ENCODE data around the gene METAP2.
"Not testable (repeated sequence)": the region's sequence is repeated elsewhere in the genome, so short reads cannot be mapped to it uniquely, and the experiment has no call there.

Gene METAP2

GRCh38 chr12:95473884-95474659 is at the start of gene METAP2:
TSS of gene METAP2 (plus strand) at chr12:95474152. CDS start at chr12:95474180, 28 bp downstream.
- in situ Hi-C loops (cut with HindIII; ENCODE audit: low pct_unique_long_range_greater_than_20kb, low sequenced_read_pairs): no loop called here
- peak; percentile 88 to 99 for DNase-seq (ENCODE audit: low read depth in 1 of 2, low spot score in 1 of 2)
- TF ChIP-seq JUND (IDR thresholded peaks at IDR 0.05; ENCODE audit: low read depth): no peak

DNA sequence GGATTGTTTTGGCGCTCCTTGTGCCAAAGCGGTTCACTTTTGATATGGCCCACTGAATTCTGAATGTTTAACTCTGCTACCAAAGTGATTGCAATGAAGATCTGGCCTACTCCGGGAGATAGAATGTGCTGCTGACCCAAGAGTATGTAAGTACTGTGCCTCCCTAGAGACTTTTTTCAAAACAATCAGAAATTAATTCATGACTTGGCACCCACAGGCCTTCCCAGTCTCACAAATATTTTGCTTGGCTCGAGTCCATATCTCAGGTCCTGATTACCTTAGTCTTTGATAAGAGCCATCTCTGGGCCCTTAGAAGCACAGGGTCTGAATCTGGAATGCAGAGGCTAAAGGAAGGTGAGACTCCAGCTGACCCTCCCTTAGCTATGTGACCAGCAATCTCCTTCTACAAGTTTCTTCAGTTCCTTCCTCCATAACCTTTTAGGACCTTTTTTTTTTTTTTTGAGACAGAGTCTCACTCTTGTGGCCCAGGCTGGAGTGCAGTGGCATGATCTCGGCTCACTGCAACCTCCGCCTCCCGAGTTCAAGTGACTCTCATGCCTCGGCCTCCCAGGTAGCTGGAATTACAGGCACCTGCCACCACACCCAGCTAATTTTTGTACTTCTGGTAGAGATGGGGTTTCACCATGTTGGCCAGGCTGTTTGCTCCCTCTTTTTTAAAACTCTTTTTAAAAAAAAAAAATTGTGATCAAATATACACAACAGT is 49.5 kb upstream of the METAP2 start:
- TF ChIP-seq JUND (IDR thresholded peaks at IDR 0.05; ENCODE audit: low read depth): no peak
- no peak for DNase-seq (ENCODE audit: low read depth in 1 of 2, low spot score in 1 of 2)
- in situ Hi-C loops (cut with HindIII; ENCODE audit: low pct_unique_long_range_greater_than_20kb, low sequenced_read_pairs): no loop called here

DNA sequence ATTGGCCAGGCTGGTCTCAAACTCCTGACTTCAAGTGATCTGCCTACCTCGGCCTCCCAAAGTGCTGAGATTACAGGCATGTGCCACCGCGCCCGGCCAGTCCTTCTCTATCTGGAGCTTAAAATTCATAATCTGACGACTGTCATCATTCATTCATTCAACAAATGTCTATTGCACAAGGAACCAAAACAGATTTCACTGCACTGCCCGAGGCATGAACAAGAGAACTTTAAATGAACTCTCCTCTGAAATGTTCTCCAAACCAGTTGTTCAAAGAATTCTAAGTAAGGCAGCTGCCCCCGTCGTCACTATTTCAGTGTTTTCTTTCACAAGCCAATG is 44.8 kb upstream of the METAP2 start:
- TF ChIP-seq JUND (IDR thresholded peaks at IDR 0.05; ENCODE audit: low read depth): no peak
- in situ Hi-C loops (cut with HindIII; ENCODE audit: low pct_unique_long_range_greater_than_20kb, low sequenced_read_pairs): no loop called here
- DNase-seq (ENCODE audit: low read depth in 1 of 2, low spot score in 1 of 2): peak in 1 of 2 experiments; percentile 27

- in situ Hi-C loops (cut with HindIII; ENCODE audit: low pct_unique_long_range_greater_than_20kb, low sequenced_read_pairs): no loop called here
- no peak for DNase-seq (ENCODE audit: low read depth in 1 of 2, low spot score in 1 of 2)
- TF ChIP-seq JUND (IDR thresholded peaks at IDR 0.05; ENCODE audit: low read depth): no peak
These were observed 42.8 kb upstream of the METAP2 start for GRCh38 chr12:95431120-95431519.

DNA sequence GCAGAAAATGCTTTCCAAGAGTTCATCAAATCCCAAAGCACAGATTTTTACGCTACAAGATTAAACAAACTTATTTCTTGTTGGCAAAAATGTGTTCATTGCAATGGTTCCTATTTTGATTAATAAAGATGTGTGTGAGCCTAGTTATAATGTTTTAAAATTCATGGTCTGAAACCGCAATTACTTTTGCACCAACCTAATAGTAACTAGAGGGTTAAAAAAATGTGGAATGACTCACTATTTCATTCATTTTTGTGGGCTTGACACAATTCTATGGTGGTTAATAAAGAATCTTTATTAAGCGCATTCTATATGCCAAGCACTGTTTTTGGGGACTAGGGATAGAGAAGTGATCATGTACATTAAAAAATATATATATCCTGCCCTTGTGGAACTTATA is 38.6 kb upstream of the METAP2 start:
- no peak for TF ChIP-seq JUND (IDR thresholded peaks at IDR 0.05; ENCODE audit: low read depth)
- in situ Hi-C loops (cut with HindIII; ENCODE audit: low pct_unique_long_range_greater_than_20kb, low sequenced_read_pairs): no loop called here
- DNase-seq (ENCODE audit: low read depth in 1 of 2, low spot score in 1 of 2): no peak

DNA sequence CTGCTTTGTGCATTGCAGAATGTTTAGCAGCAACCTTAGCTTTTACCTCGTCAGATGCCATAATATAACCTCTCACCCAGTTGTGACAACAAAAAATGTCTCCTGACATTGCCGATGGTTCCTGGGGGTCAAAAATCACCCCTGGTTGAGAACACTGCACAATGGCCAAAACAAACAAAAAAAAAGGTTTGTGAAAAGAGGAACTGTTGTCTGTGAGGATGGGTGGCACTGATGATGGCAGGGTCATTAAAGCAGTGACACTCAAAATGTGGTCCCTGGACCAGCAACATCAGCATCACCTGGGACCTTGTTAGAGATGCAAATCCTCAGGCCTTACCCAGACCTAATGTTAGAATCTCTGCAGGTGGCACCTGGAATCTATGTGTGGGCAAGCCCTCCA is 36.4 kb upstream of the METAP2 start:
- DNase-seq (ENCODE audit: low read depth in 1 of 2, low spot score in 1 of 2): no peak
- no peak for TF ChIP-seq JUND (IDR thresholded peaks at IDR 0.05; ENCODE audit: low read depth)
- in situ Hi-C loops (cut with HindIII; ENCODE audit: low pct_unique_long_range_greater_than_20kb, low sequenced_read_pairs): no loop called here

DNA sequence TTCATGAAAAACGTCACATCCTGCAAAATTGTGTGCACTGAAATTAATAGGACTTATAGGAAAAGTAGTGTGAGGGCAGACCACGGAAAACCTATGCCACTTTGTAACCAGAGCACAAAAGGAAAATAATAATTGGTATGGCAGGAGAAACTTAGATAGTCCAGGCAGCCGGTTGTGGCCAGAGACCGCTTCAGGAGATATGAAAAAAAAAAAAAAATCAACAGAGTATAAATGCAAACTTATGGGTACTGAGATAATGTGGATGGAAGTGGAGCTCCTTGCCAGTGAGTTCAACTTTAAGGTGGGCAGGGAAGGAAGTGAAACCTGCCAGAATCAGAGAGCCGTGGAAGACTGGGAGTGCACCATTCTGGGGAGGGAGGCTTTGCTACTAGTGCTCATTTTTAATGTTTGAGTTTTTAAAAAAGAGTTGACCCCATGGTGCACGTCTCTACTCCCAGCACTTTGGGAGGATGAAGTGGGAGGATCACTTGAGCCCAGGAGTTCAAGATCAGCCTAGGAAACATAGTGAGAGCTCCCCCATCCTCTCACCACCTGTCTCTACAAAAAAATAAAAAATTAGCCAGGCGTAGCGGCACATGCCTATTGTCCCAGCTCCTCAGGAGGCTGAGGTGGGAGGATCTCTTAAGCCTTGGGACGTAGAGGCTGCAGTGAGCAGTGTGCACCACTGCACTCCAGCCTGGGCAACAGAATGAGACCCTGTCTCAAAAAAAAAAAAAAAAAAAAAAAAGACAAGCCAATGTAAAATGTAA is 34.3 kb upstream of the METAP2 start:
- in situ Hi-C loops (cut with HindIII; ENCODE audit: low pct_unique_long_range_greater_than_20kb, low sequenced_read_pairs): no loop called here
- no peak for DNase-seq (ENCODE audit: low read depth in 1 of 2, low spot score in 1 of 2)
- no peak for TF ChIP-seq JUND (IDR thresholded peaks at IDR 0.05; ENCODE audit: low read depth)

DNA sequence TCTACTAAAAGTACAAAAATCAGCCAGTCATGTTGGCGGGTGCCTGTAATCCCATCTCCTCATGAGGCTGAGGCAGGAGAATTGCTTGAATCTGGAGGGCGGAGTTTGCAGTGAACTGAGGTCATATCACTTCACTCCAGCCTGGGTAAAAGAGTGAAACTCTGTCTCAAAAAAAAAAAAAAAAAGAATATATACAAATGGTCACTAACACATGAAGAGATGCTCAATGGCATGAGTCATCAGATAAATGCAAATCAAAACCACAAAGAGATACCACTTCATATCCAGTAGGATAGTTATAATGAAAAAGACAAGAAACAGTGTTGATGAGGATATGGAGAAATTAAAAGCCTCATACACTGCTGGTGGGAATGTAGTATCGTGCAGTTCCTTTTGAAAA is 33.6 kb upstream of the METAP2 start:
- in situ Hi-C loops (cut with HindIII; ENCODE audit: low pct_unique_long_range_greater_than_20kb, low sequenced_read_pairs): no loop called here
- no peak for DNase-seq (ENCODE audit: low read depth in 1 of 2, low spot score in 1 of 2)
- no peak for TF ChIP-seq JUND (IDR thresholded peaks at IDR 0.05; ENCODE audit: low read depth)

DNA sequence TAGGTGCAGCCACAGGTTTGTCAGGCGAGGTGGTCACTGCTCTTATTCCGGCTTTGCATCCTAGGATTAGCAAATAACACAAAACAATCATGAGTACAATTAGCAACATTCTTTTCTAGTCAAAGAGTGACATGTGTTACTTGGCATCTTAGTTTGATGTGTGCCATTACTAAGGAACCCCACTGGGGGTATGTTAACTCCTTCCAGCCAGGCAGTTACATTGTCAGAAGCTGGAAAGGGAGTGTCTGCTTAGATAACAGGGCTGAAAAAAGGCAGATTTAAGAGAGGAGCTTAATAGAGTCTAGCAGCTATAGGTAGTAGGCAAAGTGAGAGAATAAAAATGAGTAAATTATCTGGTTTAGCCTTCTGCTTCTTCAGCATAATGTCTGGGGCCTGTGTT is 30.5 kb upstream of the METAP2 start:
- in situ Hi-C loops (cut with HindIII; ENCODE audit: low pct_unique_long_range_greater_than_20kb, low sequenced_read_pairs): no loop called here
- no peak for TF ChIP-seq JUND (IDR thresholded peaks at IDR 0.05; ENCODE audit: low read depth)
- DNase-seq (ENCODE audit: low read depth in 1 of 2, low spot score in 1 of 2): no peak

- in situ Hi-C loops (cut with HindIII; ENCODE audit: low pct_unique_long_range_greater_than_20kb, low sequenced_read_pairs); DNase-seq (ENCODE audit: low read depth in 1 of 2, low spot score in 1 of 2): not testable (repeated sequence)
These were observed 28.9 kb upstream of the METAP2 start for GRCh38 chr12:95445099-95445498.

GRCh38 chr12:95445884-95446505 is 28.0 kb upstream of the METAP2 start:
- in situ Hi-C loops (cut with HindIII; ENCODE audit: low pct_unique_long_range_greater_than_20kb, low sequenced_read_pairs): no loop called here
- DNase-seq (ENCODE audit: low read depth in 1 of 2, low spot score in 1 of 2): no peak
- no peak for TF ChIP-seq JUND (IDR thresholded peaks at IDR 0.05; ENCODE audit: low read depth)

DNA sequence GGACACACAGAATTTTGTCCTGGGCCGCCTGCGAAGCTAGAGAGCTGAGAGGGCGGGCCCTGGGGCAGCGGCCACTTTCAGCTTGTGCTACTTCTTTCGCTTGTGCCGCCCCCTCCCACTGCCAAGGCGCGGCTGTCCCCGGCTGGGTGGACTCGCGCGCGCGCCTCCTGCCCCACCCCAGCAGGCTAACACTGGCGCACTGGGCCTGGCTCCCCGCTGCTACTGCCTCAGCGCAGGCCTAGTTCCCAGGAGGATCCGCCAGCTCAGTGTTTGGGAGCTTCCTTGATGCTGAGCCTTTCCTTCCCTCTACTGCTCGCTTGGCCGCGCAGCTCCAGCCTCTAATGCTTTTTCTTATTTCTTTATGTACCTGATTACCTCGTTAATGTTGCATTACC is 27.4 kb upstream of the METAP2 start:
- no peak for DNase-seq (ENCODE audit: low read depth in 1 of 2, low spot score in 1 of 2)
- in situ Hi-C loops (cut with HindIII; ENCODE audit: low pct_unique_long_range_greater_than_20kb, low sequenced_read_pairs): no loop called here

DNA sequence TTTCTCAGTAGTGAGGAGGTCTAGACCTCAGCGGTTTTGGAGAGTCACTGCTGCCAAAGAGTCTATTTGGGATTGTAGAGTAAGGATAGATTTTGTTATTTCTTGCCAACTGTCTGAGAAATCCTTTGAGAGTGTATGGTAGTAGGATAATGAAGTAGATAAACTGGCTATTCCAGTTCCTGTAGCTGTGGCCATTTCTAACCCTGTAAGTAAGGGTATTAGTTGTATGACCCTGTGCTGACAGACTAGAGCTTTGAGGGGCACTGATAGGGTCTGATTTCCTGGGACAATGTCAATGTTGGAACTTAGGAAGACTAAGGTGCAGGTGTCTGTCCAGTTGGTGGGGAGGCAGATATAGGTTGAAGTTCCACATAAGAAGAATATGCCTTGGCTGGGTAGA is 24.3 kb upstream of the METAP2 start:
- DNase-seq (ENCODE audit: low read depth in 1 of 2, low spot score in 1 of 2): peak in 1 of 2 experiments; percentile 60
- in situ Hi-C loops (cut with HindIII; ENCODE audit: low pct_unique_long_range_greater_than_20kb, low sequenced_read_pairs): not testable (repeated sequence)

More for the DNA sequence above, 27.4 kb upstream of the METAP2 start:
- no peak for TF ChIP-seq JUND (IDR thresholded peaks at IDR 0.05; ENCODE audit: low read depth)

DNA sequence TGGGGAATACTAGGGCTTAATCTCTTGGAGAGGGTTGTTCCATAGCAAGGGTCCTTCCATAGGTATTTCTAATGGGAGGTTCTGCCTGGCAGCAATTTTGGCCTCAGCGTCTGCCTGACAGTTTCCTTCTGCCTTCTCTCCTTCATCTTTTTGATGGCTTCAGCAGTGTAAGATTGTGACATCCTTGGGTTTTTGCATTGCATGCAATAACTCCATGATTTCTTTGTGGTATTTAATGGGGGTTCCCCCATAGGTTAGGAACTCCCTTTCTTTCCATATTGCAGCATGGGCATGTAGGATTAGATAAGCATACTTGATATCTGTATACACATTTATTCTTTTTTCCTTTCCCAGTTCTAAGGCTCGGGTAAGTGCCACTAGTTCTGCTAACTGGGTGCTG is 21.5 kb upstream of the METAP2 start:
- in situ Hi-C loops (cut with HindIII; ENCODE audit: low pct_unique_long_range_greater_than_20kb, low sequenced_read_pairs); DNase-seq (ENCODE audit: low read depth in 1 of 2, low spot score in 1 of 2): not testable (repeated sequence)

- in situ Hi-C loops (cut with HindIII; ENCODE audit: low pct_unique_long_range_greater_than_20kb, low sequenced_read_pairs); DNase-seq (ENCODE audit: low read depth in 1 of 2, low spot score in 1 of 2): not testable (repeated sequence)
These were observed 20.1 kb upstream of the METAP2 start for GRCh38 chr12:95453881-95454280.

DNA sequence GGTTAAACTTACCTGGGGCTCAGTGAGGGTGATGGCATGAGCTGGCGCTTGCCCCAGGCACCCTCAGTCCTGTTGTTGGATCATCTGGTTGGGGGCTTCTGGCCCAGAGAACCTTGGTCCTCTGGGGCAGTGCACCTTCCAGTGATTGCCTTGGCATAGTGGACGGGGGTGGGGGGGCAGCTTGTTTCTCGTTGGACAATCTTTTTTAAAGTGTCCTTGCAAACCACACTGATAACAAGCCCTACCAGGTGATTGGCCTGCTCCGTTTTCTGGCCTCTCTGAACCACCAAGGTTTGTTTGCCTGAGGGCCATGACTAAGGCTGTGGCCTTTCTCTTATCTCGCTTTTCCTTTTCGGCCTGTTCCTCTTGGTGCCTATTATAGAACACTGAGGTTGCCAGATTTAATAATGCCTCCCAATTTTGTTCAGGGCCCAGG is 19.2 kb upstream of the METAP2 start:
- DNase-seq (ENCODE audit: low read depth in 1 of 2, low spot score in 1 of 2); in situ Hi-C loops (cut with HindIII; ENCODE audit: low pct_unique_long_range_greater_than_20kb, low sequenced_read_pairs): not testable (repeated sequence)

GRCh38 chr12:95457605-95458004 is 16.3 kb upstream of the METAP2 start:
- in situ Hi-C loops (cut with HindIII; ENCODE audit: low pct_unique_long_range_greater_than_20kb, low sequenced_read_pairs): not testable (repeated sequence)
- DNase-seq (ENCODE audit: low read depth in 1 of 2, low spot score in 1 of 2): peak in 1 of 2 experiments; percentile 30
